GM19193 (cell line): Measurements from ENCODE around the gene SLC26A9.

Source experiments
- POLR2A ChIP-seq: IDR thresholded peaks from 4 replicates; pipeline ENCODE4 v1.6.1; 2011; ENCODE audit not compliant: insufficient read depth, insufficient read length; ENCODE audit errors: extremely low read depth

Gene SLC26A9

GRCh38 chr1:205927247-205927646, 16.0 kb downstream of the SLC26A9 start:
- TF ChIP-seq POLR2A: no peak

- TF ChIP-seq POLR2A: no peak
Measured at GRCh38 chr1:205926636-205927035, 16.6 kb downstream of the SLC26A9 start.

- no peak for TF ChIP-seq POLR2A
Measured at GRCh38 chr1:205926213-205926612, 17.0 kb downstream of the SLC26A9 start.

- TF ChIP-seq POLR2A: no peak
Measured at GRCh38 chr1:205925736-205926135, 17.5 kb downstream of the SLC26A9 start.

DNA sequence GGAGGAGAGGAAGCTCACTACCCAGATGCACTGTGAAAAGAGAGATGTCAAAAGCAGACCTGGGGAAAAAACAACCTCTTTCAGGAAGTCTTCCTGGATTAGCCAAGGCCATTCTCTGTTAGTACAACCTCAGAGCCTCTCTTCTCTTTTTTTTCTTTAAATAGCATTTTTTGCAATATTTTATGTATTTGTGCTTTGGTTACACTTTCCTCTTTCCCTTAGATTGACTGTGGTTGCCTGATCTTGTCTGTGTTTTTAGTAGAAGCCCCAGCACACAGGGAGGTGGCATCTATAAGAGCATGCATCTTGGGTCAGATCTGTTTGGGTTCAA, 18.8 kb downstream of the SLC26A9 start:
- TF ChIP-seq POLR2A: no peak

GRCh38 chr1:205923651-205924459, 19.4 kb downstream of the SLC26A9 start:
- TF ChIP-seq POLR2A: no peak

DNA sequence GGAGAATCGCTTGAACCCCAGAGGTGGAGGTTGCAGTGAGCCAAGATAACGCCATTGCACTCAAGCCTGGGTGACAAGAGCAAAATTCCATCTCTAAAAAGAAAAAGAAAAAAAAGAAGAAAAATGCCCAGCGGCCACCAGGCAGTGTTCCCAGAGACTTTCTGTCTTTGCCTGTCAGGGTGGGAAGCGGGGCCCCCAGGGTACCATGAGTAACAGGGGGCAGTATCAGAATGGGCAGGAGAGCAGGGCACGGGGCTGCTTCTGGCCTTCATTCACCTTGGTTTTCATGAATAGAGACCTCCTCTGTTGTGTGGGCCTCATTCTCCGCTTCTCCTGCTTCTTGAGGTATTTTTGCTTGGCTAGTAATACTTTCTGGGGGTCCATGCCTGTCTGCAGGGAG, 20.4 kb downstream of the SLC26A9 start:
- TF ChIP-seq POLR2A: no peak

DNA sequence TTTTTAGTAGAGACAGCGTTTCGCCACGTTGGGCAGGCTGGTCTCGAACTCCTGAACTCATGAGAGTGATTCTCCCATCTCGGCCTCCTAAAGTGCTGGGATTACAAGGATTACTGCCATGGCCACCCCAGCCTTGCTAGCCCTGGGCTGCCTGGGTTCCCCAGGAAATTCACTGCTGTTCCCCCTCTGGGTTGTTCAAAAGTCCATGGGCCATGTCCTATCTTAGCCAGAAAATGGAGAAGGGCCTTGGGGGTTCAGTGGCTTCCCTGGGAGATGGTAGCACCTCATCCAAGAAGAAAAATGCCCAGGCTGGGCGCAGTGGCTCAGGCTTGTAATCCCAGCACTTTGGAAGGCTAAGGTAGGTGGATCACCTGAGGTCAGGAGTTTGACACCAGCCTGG, 20.9 kb downstream of the SLC26A9 start:
- no peak for TF ChIP-seq POLR2A

DNA sequence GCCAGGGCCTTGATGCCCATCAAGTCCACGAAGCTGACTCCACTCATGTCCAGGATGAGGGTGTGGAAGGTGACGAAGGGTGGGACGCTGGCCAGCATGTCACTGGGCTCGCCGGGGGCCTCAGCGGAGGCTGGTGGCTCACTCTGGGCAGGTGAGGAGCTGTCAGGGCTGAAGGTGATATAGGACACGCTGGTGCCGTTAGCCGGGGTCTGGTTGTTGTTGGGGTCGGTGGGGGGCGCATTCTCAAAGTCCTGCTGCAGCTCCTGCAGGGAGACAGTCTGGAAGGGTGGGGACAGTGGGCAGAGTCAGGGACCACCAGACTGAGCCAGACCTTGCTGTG, 21.7 kb downstream of the SLC26A9 start:
- TF ChIP-seq POLR2A: no peak

DNA sequence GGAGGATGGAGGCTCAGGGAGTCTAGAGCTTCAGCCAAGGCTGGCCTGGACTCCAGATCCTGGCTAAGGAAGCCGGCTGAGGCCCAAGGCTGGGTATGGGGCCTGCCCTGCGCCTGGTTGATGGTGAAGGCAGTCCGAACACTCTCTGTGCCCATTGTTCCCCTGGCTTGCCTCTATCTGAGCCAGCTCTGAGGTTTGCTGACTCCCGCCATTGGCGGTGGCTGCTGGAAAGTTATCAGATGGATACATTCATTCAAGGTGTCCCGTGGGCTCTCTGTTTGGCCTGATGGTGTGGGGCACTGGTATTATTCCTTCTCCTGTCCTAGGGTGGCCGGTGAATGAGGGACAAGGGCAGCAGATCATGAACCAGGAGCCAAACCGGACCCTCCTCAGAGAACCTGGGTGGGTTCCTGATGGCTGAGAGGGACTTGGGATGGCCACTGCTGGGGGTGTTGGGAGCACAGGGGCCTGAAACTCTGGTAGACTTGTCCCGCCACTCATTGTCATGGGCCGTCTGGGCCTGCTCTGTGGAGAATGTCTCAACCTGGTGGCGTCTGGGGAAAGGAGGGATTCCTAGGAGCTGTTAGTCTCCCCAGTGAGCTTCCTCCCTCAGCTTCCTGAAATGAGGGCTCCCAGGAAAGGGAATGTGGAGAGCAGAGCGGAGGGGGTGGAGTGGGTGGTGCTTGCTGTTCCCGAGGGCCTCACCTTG, 22.2 kb downstream of the SLC26A9 start:
- TF ChIP-seq POLR2A: no peak

- no peak for TF ChIP-seq POLR2A
Measured at GRCh38 chr1:205920159-205920558, 23.1 kb downstream of the SLC26A9 start.

DNA sequence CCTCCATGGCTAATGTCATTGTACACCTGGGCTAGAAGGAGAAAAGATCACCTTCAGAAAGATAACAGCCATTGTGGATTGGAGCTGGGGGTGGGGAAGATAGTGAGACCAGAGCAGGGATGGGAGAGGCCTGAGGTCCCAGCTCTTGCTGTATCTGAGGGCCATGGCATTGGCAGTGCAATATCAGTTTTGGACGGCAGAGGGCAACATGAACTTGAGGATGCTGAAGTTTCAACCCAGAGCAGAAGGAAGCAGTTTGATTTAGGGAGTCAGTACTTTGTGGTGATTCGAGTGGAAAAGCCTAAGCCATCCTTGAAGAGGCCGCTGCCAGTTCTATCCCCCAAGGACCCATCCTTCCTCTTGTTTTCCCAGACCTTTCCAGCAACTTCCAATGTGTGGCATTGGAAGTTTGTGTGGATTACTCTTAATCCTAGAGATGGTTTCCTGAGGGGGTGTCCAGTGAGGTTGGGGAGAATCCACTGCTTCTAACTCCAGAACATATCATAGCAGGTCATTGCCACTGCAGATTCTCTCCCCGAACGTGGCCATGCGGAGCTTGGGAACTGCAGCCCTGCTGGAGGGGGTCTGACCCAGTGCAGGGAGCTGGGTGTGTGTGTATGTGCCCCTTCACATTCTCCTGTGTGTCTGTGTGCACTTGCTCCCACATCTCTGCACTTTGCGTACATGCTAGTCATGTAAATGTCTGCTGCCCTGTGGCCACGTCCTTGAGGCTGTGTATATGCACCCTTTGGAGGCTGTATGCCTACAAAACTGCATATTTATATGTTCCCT, 24.1 kb downstream of the SLC26A9 start:
- TF ChIP-seq POLR2A: no peak

- no peak for TF ChIP-seq POLR2A
Measured at GRCh38 chr1:205917466-205918238, 25.6 kb downstream of the SLC26A9 start.

GRCh38 chr1:205916541-205916940, 26.7 kb downstream of the SLC26A9 start:
- no peak for TF ChIP-seq POLR2A
